HG02885 (cell line): ENCODE data around the gene TAF1L.

Experiments
- ATAC-seq: cut with Tn5 transposase; IDR thresholded peaks from one replicate; pipeline ENCODE4 v1.9.1; 2021; ENCODE audit warnings: mild to moderate bottlenecking; ENCODE audit not compliant: unreplicated experiment, poor library complexity

The TAF1L gene

GRCh38 chr9:32590476-32590875 is 45.0 kb downstream of the TAF1L start:
- no peak for ATAC-seq

- ATAC-seq = peak; percentile 76
These were observed 46.3 kb downstream of the TAF1L start for GRCh38 chr9:32589083-32589723.

GRCh38 chr9:32587901-32588300 is 47.6 kb downstream of the TAF1L start:
- no peak for ATAC-seq

- no peak for ATAC-seq
These were observed 50.7 kb downstream of the TAF1L start for GRCh38 chr9:32584784-32585183.

GRCh38 chr9:32581512-32582143 is 53.8 kb downstream of the TAF1L start:
- peak; percentile 48 for ATAC-seq

GRCh38 chr9:32580631-32581300 is 54.7 kb downstream of the TAF1L start:
- no peak for ATAC-seq

GRCh38 chr9:32579706-32580331 is 55.6 kb downstream of the TAF1L start:
- peak; percentile 52 for ATAC-seq
